Adipocyte (in vitro differentiated cells): Measurements from ENCODE around the gene C3orf20.
"Not testable (repeated sequence)": the region's sequence is repeated elsewhere in the genome, so short reads cannot be mapped to it uniquely, and the experiment has no call there.

Source experiments
- DNase-seq: peaks from one replicate; pipeline ENCODE4 v3.0.0-alpha.2; 2015; ENCODE audit warnings: low read depth
- H3K27me3 ChIP-seq: replicated peaks from 2 replicates; pipeline ENCODE4 v1.7.0; 2013; ENCODE audit warnings: mild to moderate bottlenecking, low read length, moderate library complexity; ENCODE audit not compliant: control insufficient read depth, insufficient read depth
- H3K36me3 ChIP-seq: 2 replicates; pipeline ENCODE4 v1.7.0; 2013; ENCODE audit warnings: low read length, mild to moderate bottlenecking, moderate library complexity; ENCODE audit not compliant: control insufficient read depth, insufficient read depth, severe bottlenecking
- H3K4me1 ChIP-seq: 2 replicates; pipeline ENCODE4 v1.7.0; 2013; ENCODE audit warnings: mild to moderate bottlenecking, low read length, moderate library complexity; ENCODE audit not compliant: control insufficient read depth, insufficient read depth
- H3K4me3 ChIP-seq: 2 replicates; pipeline ENCODE4 v1.7.0; 2013; ENCODE audit warnings: mild to moderate bottlenecking, low read length, moderate library complexity
- H3K9ac ChIP-seq: 2 replicates; pipeline ENCODE4 v1.7.0; 2013; ENCODE audit warnings: mild to moderate bottlenecking, low read length, moderate library complexity
- H3K9me3 ChIP-seq: 2 replicates; pipeline ENCODE4 v1.7.0; 2013; ENCODE audit warnings: mild to moderate bottlenecking, low read length, moderate library complexity; ENCODE audit not compliant: control insufficient read depth

Gene C3orf20

GRCh38 chr3:14651440-14652251, 23.3 kb upstream of the C3orf20 start, which contains the start of gene CCDC174:
CCDC174 (plus strand) TSS chr3:14651762; CDS start chr3:14651837, 75 bp downstream.
- Histone ChIP-seq H3K36me3 (peaks cover 26% of the 10 kb centered on the region), H3K27me3 (no peaks in the 10 kb centered on the region), H3K4me3 (peak within 1 kb of the TSS; percentile 82), H3K9me3 (no peaks in the 10 kb centered on the region), H3K4me1 (peaks cover 19% of the 10 kb centered on the region), H3K9ac (peak within 1 kb of the TSS; percentile 87)
- peak; percentile 96 for DNase-seq

- not testable (repeated sequence) for DNase-seq, H3K9me3 ChIP-seq, H3K27me3 ChIP-seq
- H3K4me3 ChIP-seq = peak overlapping the region; percentile 82
- H3K4me1 ChIP-seq = peaks cover 19% of the 10 kb centered on the region
- H3K36me3 ChIP-seq = peaks cover 34% of the 10 kb centered on the region
- H3K9ac ChIP-seq = peak overlapping the region; percentile 87
Measured at GRCh38 chr3:14652360-14652907, 22.5 kb upstream of the C3orf20 start.

GRCh38 chr3:14657579-14657978, 17.4 kb upstream of the C3orf20 start:
- H3K4me3 ChIP-seq = no peak overlapping the region
- H3K9ac ChIP-seq = no peak overlapping the region
- H3K4me1 ChIP-seq = peaks cover 16% of the 10 kb centered on the region
- DNase-seq = no peak
- H3K27me3 ChIP-seq = no peaks in the 10 kb centered on the region
- no peaks in the 10 kb centered on the region for H3K9me3 ChIP-seq
- peaks cover 84% of the 10 kb centered on the region for H3K36me3 ChIP-seq

- Histone ChIP-seq H3K36me3 (peaks cover 98% of the 10 kb centered on the region), H3K4me3 (no peak overlapping the region)
Measured at GRCh38 chr3:14658978-14659377, 16.0 kb upstream of the C3orf20 start.

GRCh38 chr3:14660942-14661341, 14.0 kb upstream of the C3orf20 start:
- Histone ChIP-seq H3K9ac (no peak overlapping the region), H3K4me1 (no peaks in the 10 kb centered on the region), H3K27me3 (no peaks in the 10 kb centered on the region), H3K4me3 (no peak overlapping the region), H3K9me3 (no peaks in the 10 kb centered on the region), H3K36me3 (peaks cover 99% of the 10 kb centered on the region)
- no peak for DNase-seq

More at GRCh38 chr3:14658978-14659377, 16.0 kb upstream of the C3orf20 start:
- Histone ChIP-seq H3K9me3 (no peaks in the 10 kb centered on the region), H3K4me1 (peaks cover 2% of the 10 kb centered on the region), H3K9ac (no peak overlapping the region), H3K27me3 (no peaks in the 10 kb centered on the region)
- DNase-seq = no peak

- no peak for DNase-seq
- H3K4me3 ChIP-seq = no peak overlapping the region
- no peaks in the 10 kb centered on the region for H3K4me1 ChIP-seq
Measured at GRCh38 chr3:14663396-14664135, 11.4 kb upstream of the C3orf20 start.

GRCh38 chr3:14664170-14664569, 10.8 kb upstream of the C3orf20 start:
- Histone ChIP-seq H3K27me3 (no peaks in the 10 kb centered on the region), H3K9me3 (no peaks in the 10 kb centered on the region), H3K4me3 (no peak overlapping the region), H3K9ac (no peak overlapping the region), H3K36me3 (peaks cover 99% of the 10 kb centered on the region), H3K4me1 (no peaks in the 10 kb centered on the region)
- DNase-seq = no peak

More at GRCh38 chr3:14663396-14664135, 11.4 kb upstream of the C3orf20 start:
- H3K9me3 ChIP-seq = no peaks in the 10 kb centered on the region
- H3K36me3 ChIP-seq = peaks cover 99% of the 10 kb centered on the region
- H3K9ac ChIP-seq = no peak overlapping the region
- H3K27me3 ChIP-seq = no peaks in the 10 kb centered on the region

GRCh38 chr3:14672588-14672987, 2.4 kb upstream of the C3orf20 start:
- Histone ChIP-seq H3K4me3 (no peak overlapping the region), H3K27me3 (no peaks in the 10 kb centered on the region), H3K4me1 (peaks cover 18% of the 10 kb centered on the region), H3K9ac (no peak overlapping the region), H3K9me3 (no peaks in the 10 kb centered on the region), H3K36me3 (peaks cover 54% of the 10 kb centered on the region)
- no peak for DNase-seq

- Histone ChIP-seq H3K27me3 (no peaks in the 10 kb centered on the region), H3K36me3 (peaks cover 11% of the 10 kb centered on the region), H3K4me1 (peaks cover 26% of the 10 kb centered on the region), H3K4me3 (no peak overlapping the region), H3K9ac (no peak overlapping the region), H3K9me3 (no peaks in the 10 kb centered on the region)
- DNase-seq = no peak
Measured at GRCh38 chr3:14676881-14677280, 1.9 kb downstream of the C3orf20 start.

- peaks cover 26% of the 10 kb centered on the region for H3K4me1 ChIP-seq
- no peak for DNase-seq
- H3K9ac ChIP-seq = no peak overlapping the region
- H3K27me3 ChIP-seq = no peaks in the 10 kb centered on the region
- no peaks in the 10 kb centered on the region for H3K36me3 ChIP-seq
- H3K9me3 ChIP-seq = no peaks in the 10 kb centered on the region
- no peak overlapping the region for H3K4me3 ChIP-seq
Measured at GRCh38 chr3:14678015-14678503, 3.1 kb downstream of the C3orf20 start.

- H3K27me3 ChIP-seq = no peaks in the 10 kb centered on the region
- peaks cover 26% of the 10 kb centered on the region for H3K4me1 ChIP-seq
- no peak overlapping the region for H3K4me3 ChIP-seq
- H3K9me3 ChIP-seq = no peaks in the 10 kb centered on the region
- H3K36me3 ChIP-seq = no peaks in the 10 kb centered on the region
- no peak overlapping the region for H3K9ac ChIP-seq
- no peak for DNase-seq
Measured at GRCh38 chr3:14680115-14680514, 5.2 kb downstream of the C3orf20 start.
